Measurements from ENCODE around the gene HIF3A. TPM values are rescaled to one million over a fixed set of nuclear protein-coding genes. Genes with fewer than 3 reads are reported as not detected.

The HIF3A gene
- total RNA-seq = not detected

GRCh38 chr19:46296722-46297461 lies at the start of gene HIF3A:
TSS of gene HIF3A (plus strand) at chr19:46297042. CDS start at chr19:46297077, 35 bp downstream.

GRCh38 chr19:46346821-46347571 lies 50.2 kb downstream of the HIF3A start, which contains the start of gene PPP5C:
TSS of gene PPP5C (plus strand) at chr19:46347087. CDS start at chr19:46347097, 10 bp downstream.

Other genes starting within 250 kb of the HIF3A start
- not detected for gene IGFL3, start 172.4 kb upstream of the HIF3A start, total RNA-seq
- not detected for gene IGFL2, start 148.8 kb upstream of the HIF3A start, total RNA-seq
- not detected for gene IGFL1, start 67.3 kb upstream of the HIF3A start, total RNA-seq
- gene PPP5C, start 50.0 kb downstream of the HIF3A start, total RNA-seq = 10 to 100 TPM; 82.5 to 86.9 TPM
- gene CCDC8, start 116.5 kb downstream of the HIF3A start, total RNA-seq = not detected
- not detected for gene PNMA8C, start 131.9 kb downstream of the HIF3A start, total RNA-seq
- under 1 TPM; 0.29 to 0.63 TPM for gene PNMA8A, start 174.5 kb downstream of the HIF3A start, total RNA-seq
- under 1 TPM; 0.24 to 0.25 TPM for gene PNMA8B, start 198.8 kb downstream of the HIF3A start, total RNA-seq

Data from activated naive CD4-positive, alpha-beta T cell treated with anti-CD3 and anti-CD28 coated beads, Interleukin-2, amount 10 ng/mL, durations not matched to agents 5 hours and 36 hours (primary cell).